Measurements from ENCODE around the gene TMEM259.

Gene TMEM259

DNA sequence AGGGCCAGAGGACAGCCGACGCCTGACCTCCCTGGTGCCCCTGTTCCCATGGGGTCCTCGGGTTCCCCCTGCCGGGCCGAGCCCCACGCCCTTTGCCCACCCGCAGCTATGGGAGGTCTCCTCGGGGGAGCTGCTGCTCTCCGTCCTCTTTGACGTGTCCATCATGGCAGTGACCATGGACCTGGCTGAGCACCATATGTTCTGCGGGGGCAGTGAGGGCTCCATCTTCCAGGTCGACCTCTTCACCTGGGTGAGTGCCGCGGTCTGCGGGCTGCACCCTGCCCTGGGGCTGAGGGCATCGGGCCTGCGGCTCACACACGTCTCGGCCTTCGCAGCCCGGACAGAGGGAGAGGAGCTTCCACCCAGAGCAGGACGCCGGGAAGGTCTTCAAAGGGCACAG lies 30.2 kb downstream of the TMEM259 start:
- no peak overlapping the region for H3K27ac ChIP-seq (replicated peaks)
- no peak overlapping the region for H3K4me3 ChIP-seq (replicated peaks; ENCODE audit: insufficient read depth, low read length)
- TF ChIP-seq POLR2AphosphoS5 (IDR thresholded peaks at IDR 0.05; ENCODE audit: low read depth) (no peak), SPI1 (IDR thresholded peaks at IDR 0.05; ENCODE audit: borderline replicate concordance, low read depth) (no peak), GABPA (IDR thresholded peaks at IDR 0.05; ENCODE audit: low read depth) (no peak)
- TF ChIP-seq, protein P1, sequence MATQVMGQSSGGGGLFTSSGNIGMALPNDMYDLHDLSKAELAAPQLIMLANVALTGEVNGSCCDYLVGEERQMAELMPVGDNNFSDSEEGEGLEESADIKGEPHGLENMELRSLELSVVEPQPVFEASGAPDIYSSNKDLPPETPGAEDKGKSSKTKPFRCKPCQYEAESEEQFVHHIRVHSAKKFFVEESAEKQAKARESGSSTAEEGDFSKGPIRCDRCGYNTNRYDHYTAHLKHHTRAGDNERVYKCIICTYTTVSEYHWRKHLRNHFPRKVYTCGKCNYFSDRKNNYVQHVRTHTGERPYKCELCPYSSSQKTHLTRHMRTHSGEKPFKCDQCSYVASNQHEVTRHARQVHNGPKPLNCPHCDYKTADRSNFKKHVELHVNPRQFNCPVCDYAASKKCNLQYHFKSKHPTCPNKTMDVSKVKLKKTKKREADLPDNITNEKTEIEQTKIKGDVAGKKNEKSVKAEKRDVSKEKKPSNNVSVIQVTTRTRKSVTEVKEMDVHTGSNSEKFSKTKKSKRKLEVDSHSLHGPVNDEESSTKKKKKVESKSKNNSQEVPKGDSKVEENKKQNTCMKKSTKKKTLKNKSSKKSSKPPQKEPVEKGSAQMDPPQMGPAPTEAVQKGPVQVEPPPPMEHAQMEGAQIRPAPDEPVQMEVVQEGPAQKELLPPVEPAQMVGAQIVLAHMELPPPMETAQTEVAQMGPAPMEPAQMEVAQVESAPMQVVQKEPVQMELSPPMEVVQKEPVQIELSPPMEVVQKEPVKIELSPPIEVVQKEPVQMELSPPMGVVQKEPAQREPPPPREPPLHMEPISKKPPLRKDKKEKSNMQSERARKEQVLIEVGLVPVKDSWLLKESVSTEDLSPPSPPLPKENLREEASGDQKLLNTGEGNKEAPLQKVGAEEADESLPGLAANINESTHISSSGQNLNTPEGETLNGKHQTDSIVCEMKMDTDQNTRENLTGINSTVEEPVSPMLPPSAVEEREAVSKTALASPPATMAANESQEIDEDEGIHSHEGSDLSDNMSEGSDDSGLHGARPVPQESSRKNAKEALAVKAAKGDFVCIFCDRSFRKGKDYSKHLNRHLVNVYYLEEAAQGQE (IDR thresholded peaks at IDR 0.05; ENCODE audit: insufficient replicate concordance, low read depth) = no peak
- TF ChIP-seq, protein P2, sequence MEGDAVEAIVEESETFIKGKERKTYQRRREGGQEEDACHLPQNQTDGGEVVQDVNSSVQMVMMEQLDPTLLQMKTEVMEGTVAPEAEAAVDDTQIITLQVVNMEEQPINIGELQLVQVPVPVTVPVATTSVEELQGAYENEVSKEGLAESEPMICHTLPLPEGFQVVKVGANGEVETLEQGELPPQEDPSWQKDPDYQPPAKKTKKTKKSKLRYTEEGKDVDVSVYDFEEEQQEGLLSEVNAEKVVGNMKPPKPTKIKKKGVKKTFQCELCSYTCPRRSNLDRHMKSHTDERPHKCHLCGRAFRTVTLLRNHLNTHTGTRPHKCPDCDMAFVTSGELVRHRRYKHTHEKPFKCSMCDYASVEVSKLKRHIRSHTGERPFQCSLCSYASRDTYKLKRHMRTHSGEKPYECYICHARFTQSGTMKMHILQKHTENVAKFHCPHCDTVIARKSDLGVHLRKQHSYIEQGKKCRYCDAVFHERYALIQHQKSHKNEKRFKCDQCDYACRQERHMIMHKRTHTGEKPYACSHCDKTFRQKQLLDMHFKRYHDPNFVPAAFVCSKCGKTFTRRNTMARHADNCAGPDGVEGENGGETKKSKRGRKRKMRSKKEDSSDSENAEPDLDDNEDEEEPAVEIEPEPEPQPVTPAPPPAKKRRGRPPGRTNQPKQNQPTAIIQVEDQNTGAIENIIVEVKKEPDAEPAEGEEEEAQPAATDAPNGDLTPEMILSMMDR (IDR thresholded peaks at IDR 0.05; ENCODE audit: insufficient read depth, low read length) = no peak
- H3K27me3 ChIP-seq (ENCODE audit: insufficient read depth, poor library complexity, severe bottlenecking) = no peaks in the 10 kb centered on the region
- DNase-seq (ENCODE audit: low read depth in 1 of 2, low spot score in 1 of 2) = no peak

DNA sequence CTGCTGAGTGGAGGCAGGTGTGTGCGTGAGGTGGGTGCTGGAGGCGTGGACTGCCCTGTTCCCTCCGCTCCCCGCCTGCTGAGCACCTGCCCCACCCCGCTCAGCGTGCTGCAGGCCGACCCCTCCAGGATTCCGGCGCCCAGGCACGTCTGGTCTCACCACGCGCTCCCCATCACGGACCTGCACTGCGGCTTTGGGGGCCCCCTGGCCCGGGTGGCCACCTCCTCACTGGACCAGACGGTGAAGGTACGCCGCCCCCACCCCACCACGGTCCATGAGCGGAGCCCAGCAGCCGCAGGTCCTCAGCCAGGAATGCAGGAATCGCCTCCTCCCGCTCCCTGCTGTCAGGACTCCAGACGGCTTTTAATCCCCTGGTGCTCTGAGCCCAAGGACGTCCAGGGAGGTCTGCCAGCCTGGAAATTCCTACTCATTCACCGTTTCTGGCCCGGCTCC lies 30.8 kb downstream of the TMEM259 start:
- no peak for DNase-seq (ENCODE audit: low read depth in 1 of 2, low spot score in 1 of 2)
- H3K27me3 ChIP-seq (ENCODE audit: insufficient read depth, poor library complexity, severe bottlenecking) = no peaks in the 10 kb centered on the region
- H3K27ac ChIP-seq (replicated peaks) = no peak overlapping the region
- H3K4me3 ChIP-seq (replicated peaks; ENCODE audit: insufficient read depth, low read length) = no peak overlapping the region
- no peak for TF ChIP-seq SPI1 (IDR thresholded peaks at IDR 0.05; ENCODE audit: borderline replicate concordance, low read depth)

- no peak overlapping the region for H3K27ac ChIP-seq (replicated peaks)
- no peaks in the 10 kb centered on the region for H3K27me3 ChIP-seq (ENCODE audit: insufficient read depth, poor library complexity, severe bottlenecking)
- no peak for DNase-seq (ENCODE audit: low read depth in 1 of 2, low spot score in 1 of 2)
- no peak overlapping the region for H3K4me3 ChIP-seq (replicated peaks; ENCODE audit: insufficient read depth, low read length)
- TF ChIP-seq, protein P2 (IDR thresholded peaks at IDR 0.05; ENCODE audit: insufficient read depth, low read length) = no peak
- TF ChIP-seq SPI1 (IDR thresholded peaks at IDR 0.05; ENCODE audit: borderline replicate concordance, low read depth) (no peak), POLR2AphosphoS5 (IDR thresholded peaks at IDR 0.05; ENCODE audit: low read depth) (no peak), GABPA (IDR thresholded peaks at IDR 0.05; ENCODE audit: low read depth) (no peak)
- TF ChIP-seq, protein P1 (IDR thresholded peaks at IDR 0.05; ENCODE audit: insufficient replicate concordance, low read depth) = no peak
Observed at GRCh38 chr19:989381-990081, 31.4 kb downstream of the TMEM259 start.

DNA sequence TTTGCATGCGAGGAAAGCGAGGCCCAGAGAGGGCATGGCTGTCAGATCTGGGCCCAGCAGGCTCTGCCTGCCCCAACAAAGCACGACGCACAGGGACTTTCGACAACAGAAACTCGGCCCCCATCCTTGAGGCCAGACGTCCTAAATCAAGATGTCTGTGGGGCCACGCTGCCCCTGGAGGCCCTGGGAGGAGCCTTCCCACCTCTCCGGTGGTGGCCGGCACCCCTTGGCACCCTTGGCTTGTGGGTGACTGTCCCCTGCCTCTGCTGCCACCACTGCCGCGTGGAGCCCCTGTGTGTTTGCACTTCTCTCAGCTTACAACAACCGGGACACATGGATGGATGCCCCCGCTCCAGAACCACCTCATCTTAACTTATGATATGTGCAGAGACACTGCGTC lies 32.4 kb downstream of the TMEM259 start:
- TF ChIP-seq, protein P2 (IDR thresholded peaks at IDR 0.05; ENCODE audit: insufficient read depth, low read length) = no peak
- TF ChIP-seq POLR2AphosphoS5 (IDR thresholded peaks at IDR 0.05; ENCODE audit: low read depth) = 0 out of 2 replicates have a peak, but pooled peaks have one; percentile 15
- DNase-seq (ENCODE audit: low read depth in 1 of 2, low spot score in 1 of 2) = no peak
- H3K4me3 ChIP-seq (replicated peaks; ENCODE audit: insufficient read depth, low read length) = no peak overlapping the region
- H3K27ac ChIP-seq (replicated peaks) = no peak overlapping the region
- H3K27me3 ChIP-seq (ENCODE audit: insufficient read depth, poor library complexity, severe bottlenecking) = no peaks in the 10 kb centered on the region
